Upper lobe of left lung (tissue), 4 donors: Measurements from ENCODE around the gene NOLC1.

ENCODE experiments used
- CTCF ChIP-seq, 6 experiments: fragments of 450-650 bp in 4 of 6; fragments of 200-600 bp in 2 of 6; sonication (generic) in 2 of 6; IDR thresholded peaks; one replicate each; pipeline ENCODE4 v1.5.1; 2016 to 2019; ENCODE audit warnings: antibody characterized with exemption in 6 of 6
- EP300 ChIP-seq, 4 donors: sonication (generic); formaldehyde crosslinking; IDR thresholded peaks; one replicate each; pipeline ENCODE4 v1.5.1; 2017; ENCODE audit warnings: antibody characterized with exemption in 4 of 4, control low read depth in 2 of 4
- POLR2A ChIP-seq, 4 donors: fragments of 450-650 bp; IDR thresholded peaks; one replicate each; pipeline ENCODE4 v1.5.1; 2016 to 2017; ENCODE audit warnings: antibody characterized with exemption in 4 of 4, mild to moderate bottlenecking in 2 of 4
- POLR2AphosphoS5 ChIP-seq, 2 donors: sonication (generic); formaldehyde crosslinking; IDR thresholded peaks; one replicate each; pipeline ENCODE4 v1.5.1; 2017; ENCODE audit warnings: antibody characterized with exemption in 2 of 2

DNA sequence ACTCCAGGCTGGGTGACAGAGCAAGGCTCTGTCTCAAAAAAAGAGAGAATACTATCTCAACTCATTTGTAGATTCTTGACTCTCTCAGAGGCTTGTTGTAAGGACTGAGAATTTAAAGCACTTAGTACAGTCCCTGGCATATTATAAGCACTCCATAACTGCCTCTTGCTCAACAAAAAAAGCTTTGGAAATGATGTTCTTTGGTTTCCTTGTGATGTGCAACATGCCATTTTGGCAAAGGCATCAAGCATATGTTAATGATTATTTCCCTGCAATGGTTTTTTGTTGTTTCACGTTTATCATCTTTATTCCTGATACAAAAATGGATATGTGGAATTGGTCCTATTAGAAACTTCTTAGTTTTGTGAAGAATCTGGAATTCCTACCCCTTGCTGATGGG, 15.7 kb downstream of the NOLC1 start:
- no peak for TF ChIP-seq CTCF (IDR thresholded peaks at IDR 0.05)
- no peak for TF ChIP-seq POLR2A (IDR thresholded peaks at IDR 0.05)
- no peak for TF ChIP-seq EP300 (IDR thresholded peaks at IDR 0.05)
- TF ChIP-seq POLR2AphosphoS5 (IDR thresholded peaks at IDR 0.05): no peak
